Activated T-helper 2 cell treated with anti-CD3 and anti-CD28 coated beads, Interferon-gamma antibody, Interleukin-2, Interleukin-4, amounts not matched to agents 10 μg/mL and 5 μg/mL and 100 μg/mL, durations not matched to agents 14 hours and 24 hours and 36 hours (primary cell): ENCODE measurements around the gene LRRC49. TPM values are rescaled to one million over a fixed set of nuclear protein-coding genes. Genes with fewer than 3 reads are reported as not detected.

Source experiments
- DNase-seq: peaks from one replicate; pipeline ENCODE4 v3.0.0; 2021; ENCODE audit warnings: low spot score
- H3K27ac Mint-ChIP-seq: one replicate; pipeline ENCODE4 v1.8.0; 2021; ENCODE audit warnings: mixed read lengths
- H3K27me3 Mint-ChIP-seq: one replicate; pipeline ENCODE4 v1.8.0; 2021; ENCODE audit warnings: low read depth, mixed read lengths
- H3K36me3 Mint-ChIP-seq: one replicate; pipeline ENCODE4 v1.8.0; 2021; ENCODE audit warnings: low read depth, mixed read lengths
- H3K4me1 Mint-ChIP-seq: one replicate; pipeline ENCODE4 v1.8.0; 2021; ENCODE audit warnings: low read depth, mixed read lengths
- H3K4me3 Mint-ChIP-seq: one replicate; pipeline ENCODE4 v1.8.0; 2021; ENCODE audit warnings: low read depth, mild to moderate bottlenecking, moderate library complexity, mixed read lengths
- H3K9me3 Mint-ChIP-seq: one replicate; pipeline ENCODE4 v1.8.0; 2021; ENCODE audit warnings: mixed read lengths
- intact Hi-C: fragments of 100-400 bp; cut with micrococcal nuclease; formaldehyde crosslinking; loops from one replicate; pipeline ENCODE4 v1.15.1; 2023
- total RNA-seq: library from RNA; stranded (reverse); gene quantifications from 2 replicates; pipeline ENCODE4 v1.2.3, GENCODE V29; 2022

Gene LRRC49, protein sequence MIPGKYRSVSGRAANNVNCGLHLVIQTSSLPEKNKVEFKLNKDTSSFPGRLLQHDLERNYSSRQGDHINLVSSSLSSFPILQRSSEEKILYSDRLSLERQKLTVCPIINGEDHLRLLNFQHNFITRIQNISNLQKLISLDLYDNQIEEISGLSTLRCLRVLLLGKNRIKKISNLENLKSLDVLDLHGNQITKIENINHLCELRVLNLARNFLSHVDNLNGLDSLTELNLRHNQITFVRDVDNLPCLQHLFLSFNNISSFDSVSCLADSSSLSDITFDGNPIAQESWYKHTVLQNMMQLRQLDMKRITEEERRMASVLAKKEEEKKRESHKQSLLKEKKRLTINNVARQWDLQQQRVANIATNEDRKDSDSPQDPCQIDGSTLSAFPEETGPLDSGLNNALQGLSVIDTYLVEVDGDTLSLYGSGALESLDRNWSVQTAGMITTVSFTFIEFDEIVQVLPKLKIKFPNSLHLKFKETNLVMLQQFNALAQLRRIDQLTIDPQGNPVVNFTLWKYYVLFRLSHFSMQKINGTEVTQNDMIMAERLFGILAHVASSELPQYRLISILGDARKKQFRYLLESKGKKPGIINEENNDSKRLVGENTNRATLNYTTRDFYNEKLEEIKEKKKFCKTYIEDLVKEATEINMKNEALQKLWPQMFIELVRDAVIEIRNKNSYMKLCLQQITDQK
- total RNA-seq = not detected in 2 replicates

- Mint-ChIP-seq H3K4me1 (peaks cover 10% of the 10 kb centered on the region), H3K36me3 (no peaks in the 10 kb centered on the region), H3K27me3 (peaks cover 52% of the 10 kb centered on the region), H3K27ac (no peak within 1 kb of the TSS), H3K9me3 (no peaks in the 10 kb centered on the region), H3K4me3 (peak within 1 kb of the TSS; percentile 79)
- intact Hi-C loops = no loop called here
- peak; percentile 25 for DNase-seq
Observed at GRCh38 chr15:70892002-70892911, at the start of gene LRRC49, which contains the start of gene THAP10. TSS of gene LRRC49 (plus strand) at chr15:70892826. CDS start at chr15:70892895, 69 bp downstream. TSS of gene THAP10 (minus strand) at chr15:70892433. CDS start at chr15:70892272, 161 bp downstream.

DNA sequence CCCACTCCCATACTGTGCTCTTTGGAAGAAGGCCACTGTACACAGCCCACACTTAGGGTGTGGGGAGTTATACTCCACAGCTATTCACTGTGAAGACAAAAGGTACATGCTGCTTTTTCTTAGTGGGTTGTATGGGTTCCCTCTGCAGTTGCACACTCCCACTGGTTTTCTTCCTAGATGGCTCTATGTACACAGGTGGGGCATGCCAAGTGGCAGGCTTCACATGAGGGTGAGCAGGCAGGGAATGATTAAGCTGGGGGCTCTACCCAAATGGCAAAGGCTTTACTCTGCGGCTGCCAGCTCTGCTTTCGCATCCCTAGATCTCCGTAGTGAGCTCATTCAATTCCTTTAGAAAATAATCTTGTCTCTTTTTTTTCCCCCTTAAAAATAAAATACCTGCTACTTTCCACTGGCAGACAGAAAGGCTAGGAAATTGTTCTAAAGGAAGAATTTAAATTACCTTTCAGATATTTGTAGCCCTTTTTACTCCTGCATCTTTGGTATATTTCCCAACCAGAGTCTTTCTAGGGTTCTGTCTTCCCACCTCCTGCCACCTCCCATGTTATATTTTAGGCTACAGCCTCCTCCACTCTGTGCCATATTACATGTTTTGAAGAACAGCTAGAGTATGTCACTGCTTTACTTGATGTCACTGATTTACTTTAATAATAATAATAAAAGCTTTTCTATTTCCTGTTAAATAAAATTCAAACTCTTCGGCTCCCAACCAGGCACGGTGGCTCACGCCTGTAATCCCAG, 46.8 kb upstream of the LRRC49 start:
- Mint-ChIP-seq H3K27me3 (peaks cover 17% of the 10 kb centered on the region), H3K4me3 (no peak overlapping the region), H3K36me3 (no peaks in the 10 kb centered on the region), H3K9me3 (no peaks in the 10 kb centered on the region), H3K4me1 (no peaks in the 10 kb centered on the region), H3K27ac (no peak overlapping the region)
- DNase-seq = no peak
- intact Hi-C loops = no loop called here

DNA sequence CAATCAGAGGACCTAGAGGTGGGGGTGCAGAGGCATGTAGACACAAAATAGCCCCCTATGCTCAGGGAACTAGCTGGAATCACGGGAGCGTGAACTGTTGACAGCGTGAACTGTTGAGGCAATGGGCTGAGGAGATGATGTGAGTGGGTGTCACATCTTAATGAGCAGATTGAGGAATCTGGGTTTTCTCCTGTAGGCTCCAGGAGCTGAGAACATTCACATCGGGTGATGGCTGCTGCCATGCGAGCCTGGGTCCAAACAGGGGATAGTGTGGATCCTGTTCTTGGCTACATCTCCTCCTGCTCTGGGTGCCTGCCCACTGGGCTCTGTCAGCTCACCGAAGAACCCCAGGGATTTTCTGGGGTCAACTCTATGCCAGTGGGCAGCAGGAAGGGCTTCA, 40.7 kb upstream of the LRRC49 start:
- H3K36me3 Mint-ChIP-seq = no peaks in the 10 kb centered on the region
- intact Hi-C loops = no loop called here
- peaks cover 65% of the 10 kb centered on the region for H3K27me3 Mint-ChIP-seq
- no peaks in the 10 kb centered on the region for H3K9me3 Mint-ChIP-seq
- peaks cover 3% of the 10 kb centered on the region for H3K4me1 Mint-ChIP-seq
- no peak overlapping the region for H3K4me3 Mint-ChIP-seq
- no peak for DNase-seq
- H3K27ac Mint-ChIP-seq = no peak overlapping the region

DNA sequence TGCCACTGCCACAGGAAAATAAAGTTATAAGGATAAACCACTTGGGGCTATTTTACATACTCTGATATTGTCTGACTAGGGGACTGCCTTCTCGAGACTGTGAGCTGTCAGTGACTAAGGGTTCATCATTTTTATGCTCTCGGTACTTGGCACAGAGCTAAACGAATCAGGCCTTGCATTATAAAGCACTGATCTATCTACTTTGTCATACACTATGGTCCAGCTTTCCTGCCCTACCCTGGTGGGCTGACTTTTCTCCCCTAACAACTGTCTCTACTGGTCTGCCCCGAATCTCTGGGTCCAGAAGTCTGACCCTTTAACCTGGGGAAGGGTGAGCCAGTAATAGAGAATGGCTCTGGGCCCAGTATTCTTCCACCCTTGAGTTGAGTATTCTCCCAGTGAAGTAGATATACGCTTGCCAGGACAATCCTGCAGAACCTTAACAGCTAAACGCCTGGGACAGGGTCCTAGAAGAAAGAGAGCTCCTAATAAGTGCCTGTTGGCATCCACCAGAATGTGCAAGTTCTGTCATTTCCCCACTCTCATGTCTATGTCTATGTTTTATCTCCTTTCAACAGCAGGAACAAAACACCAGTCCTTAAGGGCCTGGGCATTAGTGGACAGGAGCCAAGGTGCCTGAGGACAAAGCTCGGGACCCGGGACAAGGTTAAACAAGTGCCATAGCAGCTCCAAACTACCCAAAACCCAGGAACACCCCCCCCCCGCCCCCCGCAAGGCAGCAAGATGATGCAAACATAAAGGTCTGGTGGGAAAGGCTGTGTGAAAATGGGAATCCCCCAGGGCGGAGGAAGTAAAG, 39.9 kb upstream of the LRRC49 start:
- no peaks in the 10 kb centered on the region for H3K36me3 Mint-ChIP-seq
- peaks cover 69% of the 10 kb centered on the region for H3K27me3 Mint-ChIP-seq
- intact Hi-C loops = no loop called here
- H3K4me3 Mint-ChIP-seq = no peak overlapping the region
- DNase-seq = no peak
- H3K4me1 Mint-ChIP-seq = peaks cover 3% of the 10 kb centered on the region
- no peaks in the 10 kb centered on the region for H3K9me3 Mint-ChIP-seq
- no peak overlapping the region for H3K27ac Mint-ChIP-seq

GRCh38 chr15:70853318-70853972, 39.2 kb upstream of the LRRC49 start:
- Mint-ChIP-seq H3K27ac (no peak overlapping the region), H3K4me1 (peaks cover 3% of the 10 kb centered on the region), H3K36me3 (no peaks in the 10 kb centered on the region), H3K27me3 (peaks cover 70% of the 10 kb centered on the region), H3K4me3 (no peak overlapping the region), H3K9me3 (no peaks in the 10 kb centered on the region)
- no peak for DNase-seq
- intact Hi-C loops = no loop called here

DNA sequence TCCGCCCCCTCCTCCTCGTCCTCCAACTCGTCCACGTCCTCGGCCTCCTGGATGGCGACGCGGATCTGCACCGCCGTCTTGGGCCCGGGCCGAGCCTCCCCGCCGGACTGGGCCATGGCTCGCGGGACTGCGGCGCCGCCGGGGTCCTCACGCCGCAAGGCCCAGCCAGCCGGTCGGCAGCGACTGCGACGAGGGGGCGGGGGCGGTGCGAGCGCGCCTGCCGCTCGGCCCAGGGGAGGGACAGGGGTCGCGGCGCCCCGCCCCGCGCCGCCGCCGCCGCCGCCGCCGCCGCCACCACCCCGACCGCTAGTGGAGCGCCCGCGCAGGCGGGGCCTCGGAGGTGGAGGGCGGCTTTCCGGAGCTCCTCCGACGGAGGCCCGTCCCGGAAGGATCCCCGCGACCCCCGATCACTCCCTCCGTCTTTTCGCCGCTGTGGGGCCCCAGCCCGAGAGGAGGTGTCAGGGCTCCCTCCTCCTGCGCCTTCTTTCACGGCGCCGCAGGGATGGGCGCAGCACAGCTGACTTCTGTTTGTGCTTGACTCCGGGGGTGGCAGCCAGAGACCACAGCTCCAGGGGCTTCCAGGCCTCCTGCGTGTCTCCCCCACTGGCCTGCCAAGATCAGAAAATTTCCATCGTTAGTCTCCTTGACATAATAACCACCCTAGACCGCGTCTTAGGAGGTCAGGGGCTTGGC, 38.5 kb upstream of the LRRC49 start, which contains the start of gene LARP6:
LARP6 (minus strand) TSS at position 185 of the 693 bp plus-strand sequence; CDS start at position 116, 69 bp downstream.
- H3K27me3 Mint-ChIP-seq = peaks cover 70% of the 10 kb centered on the region
- no peaks in the 10 kb centered on the region for H3K36me3 Mint-ChIP-seq
- H3K9me3 Mint-ChIP-seq = no peaks in the 10 kb centered on the region
- H3K4me3 Mint-ChIP-seq = peak within 1 kb of the TSS; percentile 70
- peaks cover 3% of the 10 kb centered on the region for H3K4me1 Mint-ChIP-seq
- H3K27ac Mint-ChIP-seq = no peak within 1 kb of the TSS
- DNase-seq = no peak
- intact Hi-C loops = no loop called here

GRCh38 chr15:70854666-70854976, 38.0 kb upstream of the LRRC49 start:
- intact Hi-C loops = no loop called here
- Mint-ChIP-seq H3K4me3 (peak overlapping the region; percentile 70), H3K27me3 (peaks cover 66% of the 10 kb centered on the region), H3K9me3 (no peaks in the 10 kb centered on the region), H3K27ac (no peak overlapping the region), H3K4me1 (peaks cover 3% of the 10 kb centered on the region), H3K36me3 (no peaks in the 10 kb centered on the region)
- DNase-seq = no peak

DNA sequence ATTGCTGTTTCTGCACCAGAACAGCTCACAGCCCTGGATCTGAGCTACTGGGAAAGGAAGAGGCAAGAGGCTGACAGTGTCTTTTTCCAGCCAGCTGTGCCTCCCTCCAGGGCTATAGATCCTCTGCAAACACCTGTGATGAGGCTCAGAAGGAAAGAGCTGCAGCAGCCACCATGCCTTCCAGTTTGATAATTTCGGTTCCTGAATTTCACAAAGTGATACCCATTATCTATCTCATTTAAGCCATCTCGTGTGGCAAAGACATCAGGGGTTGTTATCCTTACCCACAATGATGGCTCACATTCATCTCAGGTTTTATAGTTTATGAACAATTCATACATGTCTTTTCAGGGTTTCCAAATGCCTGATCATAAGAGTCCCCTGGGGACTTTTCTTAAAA, 36.9 kb upstream of the LRRC49 start:
- no peaks in the 10 kb centered on the region for H3K36me3 Mint-ChIP-seq
- peaks cover 56% of the 10 kb centered on the region for H3K27me3 Mint-ChIP-seq
- intact Hi-C loops = no loop called here
- no peak overlapping the region for H3K27ac Mint-ChIP-seq
- no peaks in the 10 kb centered on the region for H3K9me3 Mint-ChIP-seq
- H3K4me1 Mint-ChIP-seq = peaks cover 3% of the 10 kb centered on the region
- no peak for DNase-seq
- H3K4me3 Mint-ChIP-seq = no peak overlapping the region

GRCh38 chr15:70856177-70856883, 36.3 kb upstream of the LRRC49 start:
- Mint-ChIP-seq H3K27ac (no peak overlapping the region), H3K27me3 (peaks cover 50% of the 10 kb centered on the region), H3K4me1 (peaks cover 3% of the 10 kb centered on the region), H3K4me3 (no peak overlapping the region), H3K36me3 (no peaks in the 10 kb centered on the region), H3K9me3 (no peaks in the 10 kb centered on the region)
- intact Hi-C loops = no loop called here
- no peak for DNase-seq

GRCh38 chr15:70856884-70857561, 35.6 kb upstream of the LRRC49 start:
- Mint-ChIP-seq H3K36me3 (no peaks in the 10 kb centered on the region), H3K9me3 (no peaks in the 10 kb centered on the region), H3K4me3 (no peak overlapping the region), H3K4me1 (peaks cover 3% of the 10 kb centered on the region), H3K27me3 (peaks cover 44% of the 10 kb centered on the region), H3K27ac (no peak overlapping the region)
- no peak for DNase-seq
- intact Hi-C loops = no loop called here
